ENCODE results near the gene POLE. TPM values are rescaled to one million over a fixed set of nuclear protein-coding genes. Genes with fewer than 3 reads are reported as not detected.

The POLE gene
- total RNA-seq, 2 experiments from 2014 or later = 115 to 121 TPM

GRCh38 chr12:132608231-132609171, 78.6 kb downstream of the POLE start:
- Mint-ChIP-seq H3K4me3 (no peak overlapping the region), H3K4me1 (ENCODE audit: low read depth) (peaks cover 8% of the 10 kb centered on the region), H3K27ac (no peak overlapping the region), H3K36me3 (ENCODE audit: low read depth) (peaks cover 4% of the 10 kb centered on the region), H3K9me3 (peaks cover 11% of the 10 kb centered on the region), H3K27me3 (peaks cover 49% of the 10 kb centered on the region)
- peak; percentile 69 for ATAC-seq
- CTCF ChIA-PET = interaction anchor here (0.6 to 1.9 kb wide), 4 partner anchors 54 to 1024 kb away, joined by 3 to 8 read pairs (median 4); no protein-coding TSS in a partner anchor
- POLR2A ChIA-PET = interaction anchor here (1.2 kb wide), 1 partner anchor 14 kb away, joined by 3 read pairs; no protein-coding TSS in a partner anchor
- intact Hi-C loops (cut with micrococcal nuclease) = no loop called here
- no peak for TF ChIP-seq CTCF (IDR thresholded peaks at IDR 0.05)
- DNase-seq = peak; percentile 34

- H3K27me3 Mint-ChIP-seq = peaks cover 55% of the 10 kb centered on the region
- ChIA-PET CTCF (no interaction called here), POLR2A (no interaction called here)
- no peak overlapping the region for H3K4me3 Mint-ChIP-seq
- ATAC-seq (no peak), DNase-seq (no peak)
- H3K36me3 Mint-ChIP-seq (ENCODE audit: low read depth) = peaks cover 4% of the 10 kb centered on the region
- intact Hi-C loops (cut with micrococcal nuclease) = no loop called here
- peaks cover 10% of the 10 kb centered on the region for H3K9me3 Mint-ChIP-seq
- peaks cover 8% of the 10 kb centered on the region for H3K4me1 Mint-ChIP-seq (ENCODE audit: low read depth)
- TF ChIP-seq CTCF (IDR thresholded peaks at IDR 0.05) = no peak
- no peak overlapping the region for H3K27ac Mint-ChIP-seq
Measured at GRCh38 chr12:132606927-132607326, 80.2 kb downstream of the POLE start.

- Mint-ChIP-seq H3K9me3 (peaks cover 5% of the 10 kb centered on the region), H3K36me3 (ENCODE audit: low read depth) (peaks cover 4% of the 10 kb centered on the region), H3K4me1 (ENCODE audit: low read depth) (peaks cover 8% of the 10 kb centered on the region), H3K27me3 (peaks cover 57% of the 10 kb centered on the region), H3K27ac (no peak overlapping the region), H3K4me3 (no peak overlapping the region)
- ChIA-PET CTCF (no interaction called here), POLR2A (no interaction called here)
- DNase-seq (no peak), ATAC-seq (no peak)
- TF ChIP-seq CTCF (IDR thresholded peaks at IDR 0.05) = no peak
- intact Hi-C loops (cut with micrococcal nuclease) = no loop called here
Measured at GRCh38 chr12:132606466-132606865, 80.7 kb downstream of the POLE start.

- ATAC-seq = no peak
- peaks cover 54% of the 10 kb centered on the region for H3K27me3 Mint-ChIP-seq
- H3K27ac Mint-ChIP-seq = no peak overlapping the region
- peaks cover 8% of the 10 kb centered on the region for H3K4me1 Mint-ChIP-seq (ENCODE audit: low read depth)
- no peak for DNase-seq
- TF ChIP-seq CTCF (IDR thresholded peaks at IDR 0.05) = no peak
- intact Hi-C loops (cut with micrococcal nuclease) = no loop called here
- peaks cover 2% of the 10 kb centered on the region for H3K9me3 Mint-ChIP-seq
- POLR2A ChIA-PET = no interaction called here
- CTCF ChIA-PET = no interaction called here
- no peak overlapping the region for H3K4me3 Mint-ChIP-seq
- H3K36me3 Mint-ChIP-seq (ENCODE audit: low read depth) = no peaks in the 10 kb centered on the region
Measured at GRCh38 chr12:132605892-132606291, 81.2 kb downstream of the POLE start.

Data from activated CD8-positive, alpha-beta T cell treated with anti-CD3 and anti-CD28 coated beads for 36 hours (primary cell).